HG03045 (cell line): Measurements from ENCODE around the gene CDK17.
"Not testable (repeated sequence)": the region's sequence is repeated elsewhere in the genome, so short reads cannot be mapped to it uniquely, and the experiment has no call there.

Source experiments
- ATAC-seq: cut with Tn5 transposase; IDR thresholded peaks from one replicate; pipeline ENCODE4 v1.9.1; 2021; ENCODE audit warnings: mild to moderate bottlenecking, moderate library complexity; ENCODE audit not compliant: unreplicated experiment

The CDK17 gene

GRCh38 chr12:96419576-96420276 is 19.5 kb upstream of the CDK17 start:
- ATAC-seq, result peak; percentile 53

GRCh38 chr12:96417688-96418087 is 17.4 kb upstream of the CDK17 start:
- not testable (repeated sequence) for ATAC-seq

GRCh38 chr12:96416033-96416799 is 16.0 kb upstream of the CDK17 start:
- no peak for ATAC-seq

- no peak for ATAC-seq
Observed at GRCh38 chr12:96414637-96415036, 14.4 kb upstream of the CDK17 start.

- ATAC-seq, result no peak
Observed at GRCh38 chr12:96412431-96412830, 12.2 kb upstream of the CDK17 start.

- no peak for ATAC-seq
Observed at GRCh38 chr12:96409731-96410130, 9.5 kb upstream of the CDK17 start.

GRCh38 chr12:96408993-96409392 is 8.8 kb upstream of the CDK17 start:
- ATAC-seq, result no peak

GRCh38 chr12:96407429-96408097 is 7.3 kb upstream of the CDK17 start:
- peak; percentile 95 for ATAC-seq

- ATAC-seq, result no peak
Observed at GRCh38 chr12:96404696-96405095, 4.5 kb upstream of the CDK17 start.

- no peak for ATAC-seq
Observed at GRCh38 chr12:96403870-96404269, 3.6 kb upstream of the CDK17 start.

- not testable (repeated sequence) for ATAC-seq
Observed at GRCh38 chr12:96402522-96402921, 2.3 kb upstream of the CDK17 start.

- no peak for ATAC-seq
Observed at GRCh38 chr12:96402061-96402460, 1.8 kb upstream of the CDK17 start.

GRCh38 chr12:96401076-96401871 is 1.0 kb upstream of the CDK17 start:
- ATAC-seq, result no peak

GRCh38 chr12:96400631-96401075 is 414 bp upstream of the CDK17 start:
- ATAC-seq, result peak; percentile 4

- ATAC-seq, result peak; percentile 44
Observed at GRCh38 chr12:96399120-96399918, 920 bp downstream of the CDK17 start.

GRCh38 chr12:96398424-96399119 is 1.7 kb downstream of the CDK17 start:
- ATAC-seq, result no peak

- ATAC-seq, result no peak
Observed at GRCh38 chr12:96397756-96398423, 2.3 kb downstream of the CDK17 start.

- no peak for ATAC-seq
Observed at GRCh38 chr12:96396914-96397313, 3.3 kb downstream of the CDK17 start.

GRCh38 chr12:96396209-96396608 is 4.0 kb downstream of the CDK17 start:
- no peak for ATAC-seq
